NCI-H2107 (cell line): Measurements from ENCODE around the gene TMC7.
A peak's percentile ranks its signal among the peaks of the same experiment; 100 is the strongest.

Source experiments
- DNase-seq: peaks from one replicate; lab custom pipeline; 2025; lab: John Stamatoyannopoulos, UW

TMC7 gene

GRCh38 chr16:19031738-19032137 is 48.0 kb downstream of the TMC7 start:
- no peak for DNase-seq

- no peak for DNase-seq
Measured at GRCh38 chr16:19033761-19034160, 50.0 kb downstream of the TMC7 start.

- no peak for DNase-seq
Measured at GRCh38 chr16:19040400-19040799, 56.7 kb downstream of the TMC7 start.

- no peak for DNase-seq
Measured at GRCh38 chr16:19044769-19045168, 61.0 kb downstream of the TMC7 start.

GRCh38 chr16:19046062-19046461 is 62.3 kb downstream of the TMC7 start:
- DNase-seq, result no peak

GRCh38 chr16:19062706-19063105 is 79.0 kb downstream of the TMC7 start:
- no peak for DNase-seq

GRCh38 chr16:19066988-19067348 is 83.2 kb downstream of the TMC7 start:
- no peak for DNase-seq

- peak; percentile 96 for DNase-seq
Measured at GRCh38 chr16:19067349-19068236, 83.9 kb downstream of the TMC7 start, which contains the start of gene COQ7. Gene COQ7, plus strand, starts transcription at chr16:19067614. Its CDS starts 51 bp downstream, at chr16:19067665.

- DNase-seq, result no peak
Measured at GRCh38 chr16:19068237-19068815, 84.6 kb downstream of the TMC7 start.

- DNase-seq, result no peak
Measured at GRCh38 chr16:19071811-19072777, 88.4 kb downstream of the TMC7 start.

GRCh38 chr16:19073344-19073743 is 89.6 kb downstream of the TMC7 start:
- no peak for DNase-seq

- DNase-seq, result no peak
Measured at GRCh38 chr16:19073863-19074262, 90.1 kb downstream of the TMC7 start.

GRCh38 chr16:19075511-19075910 is 91.8 kb downstream of the TMC7 start:
- DNase-seq, result no peak

GRCh38 chr16:19077879-19078278 is 94.1 kb downstream of the TMC7 start:
- DNase-seq, result no peak

GRCh38 chr16:19083670-19084069 is 99.9 kb downstream of the TMC7 start:
- no peak for DNase-seq

GRCh38 chr16:19084139-19084538 is 100.4 kb downstream of the TMC7 start:
- DNase-seq, result no peak

GRCh38 chr16:19084879-19085278 is 101.1 kb downstream of the TMC7 start:
- no peak for DNase-seq

GRCh38 chr16:19085679-19086200 is 102.0 kb downstream of the TMC7 start:
- no peak for DNase-seq

- peak; percentile 86 for DNase-seq
Measured at GRCh38 chr16:19086322-19087199, 102.8 kb downstream of the TMC7 start.

GRCh38 chr16:19088341-19088916 is 104.7 kb downstream of the TMC7 start:
- DNase-seq, result no peak
